GM19023 (cell line): ENCODE results near the gene MCM3AP.
A peak's percentile ranks its signal among the peaks of the same experiment; 100 is the strongest.

Experiments used
- ATAC-seq: cut with Tn5 transposase; IDR thresholded peaks from one replicate; pipeline ENCODE4 v1.9.1; 2021; ENCODE audit warnings: mild to moderate bottlenecking, moderate library complexity; ENCODE audit not compliant: unreplicated experiment

MCM3AP gene

DNA sequence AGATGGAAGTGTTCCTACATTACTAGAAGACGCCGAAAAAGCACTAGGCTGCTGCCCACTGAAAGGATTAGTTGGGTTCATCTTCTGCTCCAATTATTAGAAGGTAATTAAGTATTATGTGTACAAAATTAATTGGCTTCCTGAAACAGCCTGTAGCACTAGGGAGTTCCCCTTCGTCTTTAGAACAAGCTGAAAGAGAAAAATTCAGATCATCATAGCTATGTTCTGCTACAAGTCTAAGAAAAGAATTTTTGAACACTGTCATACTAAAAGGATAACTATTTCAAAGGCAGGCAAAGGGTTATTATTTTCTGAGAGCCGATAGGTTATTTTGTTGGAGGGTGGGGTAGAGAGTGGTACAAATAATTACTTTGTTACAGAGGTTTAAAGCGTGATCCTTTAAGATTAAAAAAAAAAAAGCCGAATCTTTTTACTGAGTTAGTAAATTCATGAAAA is at the start of gene MCM3AP:
Gene MCM3AP (minus strand): TSS at position 406 of the 456 bp plus-strand sequence. CDS start 325 bp downstream, at position 81.
- ATAC-seq: no peak

DNA sequence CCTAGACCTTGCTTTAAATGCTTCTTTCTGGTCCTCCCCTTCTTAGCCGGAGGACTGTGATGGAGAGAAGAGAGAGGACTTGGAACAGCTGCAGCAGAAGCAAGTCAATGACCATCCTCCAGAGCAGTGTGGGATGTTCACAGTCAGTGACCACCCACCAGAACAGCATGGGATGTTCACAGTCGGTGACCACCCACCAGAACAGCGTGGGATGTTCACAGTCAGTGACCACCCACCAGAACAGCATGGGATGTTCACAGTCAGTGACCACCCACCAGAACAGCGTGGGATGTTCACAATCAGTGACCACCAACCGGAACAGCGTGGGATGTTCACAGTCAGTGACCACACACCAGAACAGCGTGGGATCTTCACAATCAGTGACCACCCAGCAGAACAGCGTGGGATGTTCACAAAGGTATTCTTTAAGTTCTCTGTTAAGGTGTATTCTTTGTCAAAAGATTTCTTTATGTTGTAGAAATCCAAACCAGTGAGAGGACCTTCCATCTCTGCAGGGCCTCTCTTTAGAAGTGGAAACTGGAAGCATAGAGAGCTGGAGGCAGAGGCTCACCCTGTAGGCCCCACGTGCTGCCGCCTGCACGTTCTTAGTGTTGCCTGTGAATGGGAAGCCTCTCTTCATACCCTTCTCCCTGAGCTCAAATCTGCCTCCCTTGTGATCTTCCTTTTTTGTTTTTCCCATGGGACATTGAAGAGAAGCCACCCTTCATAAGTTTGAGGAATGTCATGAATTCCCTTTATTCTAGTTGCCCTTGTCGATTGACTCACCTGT is 49.1 kb upstream of the MCM3AP start:
- no peak for ATAC-seq

DNA sequence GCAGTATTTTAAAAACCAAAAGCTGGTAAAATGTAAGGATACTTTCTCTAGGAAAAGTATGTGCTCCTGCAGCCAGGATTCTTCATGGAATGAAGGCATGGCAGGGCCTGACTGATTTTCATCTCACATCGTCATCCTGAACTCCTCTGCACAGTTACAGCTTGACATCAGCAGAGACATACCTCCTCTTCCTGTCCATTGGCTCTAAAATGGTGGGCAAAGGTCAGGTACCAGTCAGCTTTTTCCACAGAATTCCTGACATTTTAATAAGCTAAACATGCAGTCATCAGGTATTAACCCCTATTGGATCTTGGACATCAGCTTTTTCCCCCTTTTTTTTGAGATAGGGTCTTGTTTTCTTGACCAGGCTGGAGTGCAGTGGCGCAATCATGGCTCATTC is 44.4 kb upstream of the MCM3AP start:
- ATAC-seq: no peak

DNA sequence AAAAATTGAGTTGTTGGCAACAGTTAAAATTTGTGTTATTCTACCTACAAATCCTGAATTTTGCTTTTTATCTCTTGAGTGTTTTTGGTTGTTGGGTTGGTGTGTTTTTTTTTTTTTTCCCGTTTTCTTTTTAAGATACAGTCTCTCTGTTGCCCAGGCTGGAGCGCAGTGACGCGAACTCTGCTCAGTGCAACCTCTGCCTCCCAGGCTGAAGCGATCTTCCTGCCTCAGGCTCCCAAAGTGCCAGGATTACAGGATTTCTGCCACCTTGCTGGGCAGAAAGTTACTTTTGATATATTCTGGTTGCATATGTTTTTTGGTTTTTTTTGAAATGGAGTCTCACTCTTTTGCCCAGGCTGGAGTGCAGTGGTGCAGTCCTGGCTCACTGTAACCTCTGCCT is 42.7 kb upstream of the MCM3AP start:
- ATAC-seq: no peak

DNA sequence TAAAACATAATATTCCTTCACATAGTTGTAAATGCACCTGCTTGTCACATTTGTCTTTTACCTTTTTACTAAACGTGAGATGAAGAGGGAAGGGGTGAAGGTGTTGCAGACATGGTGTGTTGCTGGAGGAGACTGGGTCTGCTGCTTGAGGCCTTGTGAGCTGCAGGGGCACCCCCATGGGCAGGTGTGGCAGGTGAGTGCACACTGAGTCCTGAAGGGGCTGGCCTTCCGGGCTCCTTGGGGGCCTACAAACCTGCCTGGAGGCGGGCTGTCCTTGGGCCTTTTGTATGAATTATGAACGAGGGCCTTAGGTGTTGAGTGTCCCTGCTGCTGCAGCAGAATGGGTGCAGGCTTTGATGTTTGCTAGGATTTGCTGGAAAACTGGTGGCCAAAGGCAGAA is 42.3 kb upstream of the MCM3AP start:
- ATAC-seq: no peak

DNA sequence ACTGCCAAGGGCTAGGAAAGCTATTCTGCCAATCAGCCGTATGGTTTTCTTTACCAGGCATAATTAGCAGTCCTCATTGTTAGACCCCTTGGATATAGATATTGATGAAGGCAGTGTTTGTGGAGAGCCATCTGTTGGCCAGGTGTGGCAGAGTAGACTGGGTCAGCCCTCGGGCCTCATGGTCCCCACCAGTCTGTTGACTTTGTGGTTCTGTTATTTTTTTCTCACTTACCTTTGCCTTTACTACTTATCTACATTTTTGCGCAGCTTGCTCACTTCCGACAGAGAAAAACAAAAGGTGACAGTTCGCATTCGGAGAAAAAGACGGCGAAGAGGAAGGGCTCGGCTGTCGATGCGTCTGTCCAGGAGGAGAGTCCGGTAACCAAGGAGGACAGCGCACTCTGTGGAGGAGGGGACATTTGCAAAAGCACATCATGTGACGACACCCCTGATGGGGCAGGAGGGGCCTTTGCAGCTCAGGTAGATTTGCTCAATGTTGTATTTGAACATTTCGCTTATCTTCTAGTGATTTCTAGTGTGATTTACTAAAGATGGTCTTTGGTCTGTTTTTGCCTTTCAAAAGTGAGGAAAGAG is 40.8 kb upstream of the MCM3AP start:
- no peak for ATAC-seq

DNA sequence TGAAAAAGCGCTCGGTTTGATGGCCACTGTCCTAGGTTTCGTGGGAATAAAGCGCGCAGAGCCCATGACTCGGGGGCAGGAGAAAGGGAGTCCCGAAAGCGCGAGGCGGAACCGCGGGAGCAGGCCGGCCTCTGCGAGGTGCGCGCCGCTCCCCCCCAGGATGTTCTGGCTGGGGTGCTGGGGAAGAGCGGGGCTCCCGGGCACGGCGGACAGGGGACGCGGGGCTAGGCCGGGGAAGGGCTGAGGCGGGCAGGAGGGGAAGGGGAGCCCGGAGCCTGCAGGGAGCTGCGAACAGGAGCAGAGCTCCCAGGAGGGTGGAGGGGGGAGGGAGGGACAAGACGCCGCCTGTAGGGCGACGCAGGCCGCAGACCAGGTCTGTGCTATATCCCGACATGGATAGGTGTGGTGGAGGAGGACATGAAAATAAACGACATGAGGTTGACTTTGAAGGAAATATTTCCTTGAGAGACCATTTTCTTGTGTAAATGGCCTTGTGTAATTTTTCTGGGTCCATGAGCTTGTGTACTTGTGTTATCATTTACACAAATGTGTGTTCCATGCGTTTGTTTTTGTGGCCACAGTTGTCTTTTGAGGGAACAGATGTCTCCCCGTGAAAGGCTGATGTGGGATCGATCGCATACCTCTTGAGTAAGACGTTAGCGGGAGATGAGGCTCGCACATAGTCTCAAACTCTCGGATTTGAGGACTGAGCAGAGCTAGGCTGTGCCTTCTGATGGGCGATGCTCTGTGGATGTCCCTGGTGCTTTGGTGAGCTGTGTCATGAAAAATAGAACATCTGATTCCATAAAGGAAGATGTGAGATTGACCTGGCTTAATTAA is 39.9 kb upstream of the MCM3AP start:
- ATAC-seq: no peak

DNA sequence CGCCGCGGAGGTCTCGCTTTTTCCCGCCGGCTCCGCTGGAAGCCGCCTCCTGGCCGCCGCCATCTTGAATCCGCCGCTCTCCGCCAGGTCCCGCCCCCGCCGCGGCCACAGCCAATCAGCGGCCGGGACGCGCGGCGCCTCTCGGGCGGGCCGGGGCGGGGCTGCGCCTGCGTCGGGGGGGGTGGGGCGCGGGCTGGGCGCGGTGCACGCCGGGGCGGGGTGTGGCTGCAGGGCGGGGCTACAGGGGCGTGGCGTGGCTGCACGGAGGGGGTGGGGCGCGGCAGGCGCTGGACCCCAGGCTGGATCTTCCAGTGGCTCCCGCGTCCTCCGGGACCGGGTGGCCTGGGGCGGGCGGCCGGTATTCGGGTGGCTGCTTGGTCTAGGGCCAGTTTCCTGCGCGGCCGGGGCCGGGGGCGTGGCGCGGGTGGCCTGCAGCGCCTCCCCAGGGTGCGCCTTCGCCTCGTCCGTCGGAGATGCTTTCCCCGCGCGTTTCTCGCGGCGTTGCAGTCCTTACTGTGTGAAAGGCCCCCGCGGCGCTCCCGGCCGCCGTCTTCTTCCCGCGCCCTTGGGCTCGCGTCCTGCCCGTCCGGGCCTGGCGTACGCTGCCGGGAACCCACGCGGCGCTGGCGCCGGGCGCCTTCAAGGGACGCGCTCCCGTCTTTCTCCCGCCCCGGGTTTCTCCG is 39.1 kb upstream of the MCM3AP start:
- peak; percentile 68 for ATAC-seq

DNA sequence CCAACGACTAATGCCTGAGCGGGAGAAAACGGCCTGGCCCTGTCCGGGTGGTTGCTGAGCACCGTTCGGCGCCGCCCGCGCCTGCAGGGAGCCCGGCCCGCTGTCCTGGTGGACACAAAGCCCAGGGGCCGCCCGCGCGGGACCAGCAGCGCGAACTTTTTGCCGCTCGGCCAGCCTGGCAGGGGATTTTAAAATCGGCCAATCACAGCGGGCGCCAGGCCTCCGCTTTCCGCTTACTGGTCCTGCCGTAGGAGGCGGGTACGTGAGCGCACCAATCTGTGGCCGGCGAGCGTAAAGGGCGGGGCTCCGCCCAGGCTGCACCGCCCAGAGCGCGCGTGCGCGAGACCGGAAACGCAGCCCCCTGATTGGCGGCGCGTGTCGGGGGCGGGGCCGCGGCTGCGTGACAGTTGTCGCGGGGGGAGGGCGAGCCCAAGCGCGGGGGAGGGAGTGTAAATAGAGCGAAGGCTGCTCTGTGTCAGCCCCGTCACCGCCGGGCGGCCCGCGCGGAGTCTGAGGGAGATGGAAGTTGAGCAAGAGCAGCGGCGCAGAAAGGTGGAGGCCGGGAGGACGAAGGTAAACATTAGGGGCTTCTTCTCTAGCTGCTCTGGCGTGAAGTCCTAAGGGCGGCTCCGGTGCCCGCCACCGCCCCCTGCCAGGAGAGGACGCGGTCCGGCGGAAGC is 38.4 kb upstream of the MCM3AP start, which contains the start of the genes C21orf58 and PCNT:
Gene C21orf58 (minus strand): TSS at position 161 of the 680 bp plus-strand sequence. CDS start 1,132 bp downstream, outside the sequence.
Gene PCNT (plus strand): TSS at position 447 of the 680 bp plus-strand sequence. CDS start 73 bp downstream, at position 520.
- ATAC-seq: peak; percentile 71

DNA sequence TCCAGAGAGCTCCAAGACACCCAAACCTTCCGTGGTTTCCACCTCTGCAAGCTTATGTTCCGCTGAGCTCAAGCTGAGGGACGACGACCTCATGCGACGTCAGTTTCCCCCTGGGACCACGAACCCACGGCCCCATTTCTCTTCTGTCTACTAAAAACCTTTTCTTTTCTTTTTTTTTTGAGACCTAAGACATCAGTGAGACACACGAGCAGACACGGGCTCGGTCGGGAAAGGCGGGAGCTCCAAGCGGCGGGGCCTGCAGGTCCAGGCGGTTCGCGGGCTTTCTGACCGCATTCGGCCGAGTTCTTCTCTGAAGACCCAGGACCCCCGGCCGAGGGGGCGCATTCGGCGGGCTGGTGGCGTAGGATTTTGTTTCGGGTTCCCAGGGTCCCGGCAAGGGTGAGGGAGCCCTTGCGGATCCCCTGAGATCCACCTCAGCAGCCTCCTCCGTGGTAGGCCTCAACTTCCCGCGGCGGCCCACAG is 37.9 kb upstream of the MCM3AP start:
- ATAC-seq: peak; percentile 2

DNA sequence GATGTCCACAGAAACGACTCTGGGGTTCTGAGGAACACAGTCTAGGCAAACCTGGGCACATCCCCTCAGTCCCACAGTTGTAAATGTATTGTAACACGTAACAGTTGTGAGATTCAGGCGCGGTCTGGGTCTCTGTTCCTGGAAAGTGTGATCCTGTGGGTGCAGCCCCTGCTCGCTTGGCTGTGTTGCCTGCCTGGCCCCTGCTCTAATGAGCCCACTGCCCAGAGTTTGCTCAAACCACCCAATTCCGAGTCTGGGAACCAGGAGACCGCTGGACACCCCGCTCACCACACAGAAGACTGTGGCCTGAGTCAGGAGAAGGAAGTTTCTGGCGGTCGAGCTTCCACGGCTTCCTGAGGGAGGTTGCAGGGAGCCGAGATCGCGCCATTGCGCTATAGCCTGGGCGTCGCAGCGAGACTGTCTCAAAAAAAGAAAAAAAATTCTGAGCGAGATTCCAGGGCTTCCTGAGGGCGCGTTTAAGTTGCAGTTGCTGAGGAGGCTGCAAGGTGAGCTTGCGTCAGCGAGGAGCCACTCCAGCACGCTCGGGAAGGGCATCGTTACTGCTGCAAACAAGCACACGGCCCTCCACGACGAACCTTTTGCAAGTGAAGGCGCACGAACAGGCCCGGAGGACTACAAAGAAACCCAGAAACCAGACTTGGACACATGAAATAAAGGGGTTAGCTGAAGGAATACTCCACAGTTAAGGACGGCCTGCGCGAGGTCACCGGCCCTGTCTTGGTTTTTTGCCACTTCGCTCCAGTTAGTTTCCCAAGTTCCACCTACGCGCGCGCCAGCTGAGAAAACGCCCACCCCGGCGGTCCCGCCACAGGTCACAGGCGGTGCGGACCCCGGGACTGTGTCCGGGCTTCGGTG is 37.2 kb upstream of the MCM3AP start:
- no peak for ATAC-seq

DNA sequence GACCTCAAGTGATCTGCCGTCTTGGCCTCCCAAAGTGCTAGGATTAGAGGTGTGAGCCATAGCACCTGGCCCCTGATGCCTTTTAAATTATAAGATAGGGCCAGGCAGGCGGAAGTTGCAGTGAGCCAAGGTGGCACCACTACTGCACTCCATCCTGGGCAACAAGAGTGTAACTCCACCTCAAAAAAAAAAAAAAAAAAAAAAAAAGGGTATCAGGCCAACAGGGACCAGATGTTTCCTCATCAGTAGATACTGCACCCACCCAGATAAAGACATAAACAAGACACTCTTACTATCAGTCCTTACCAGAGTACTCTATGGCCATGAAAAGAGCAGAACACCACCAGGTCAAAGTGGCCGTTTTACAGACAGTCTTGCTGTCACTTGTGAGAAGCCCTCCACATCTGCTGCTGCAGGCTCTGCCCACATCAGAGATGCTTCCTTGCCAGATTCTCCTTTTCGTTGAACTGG is 35.0 kb upstream of the MCM3AP start:
- ATAC-seq: no peak

DNA sequence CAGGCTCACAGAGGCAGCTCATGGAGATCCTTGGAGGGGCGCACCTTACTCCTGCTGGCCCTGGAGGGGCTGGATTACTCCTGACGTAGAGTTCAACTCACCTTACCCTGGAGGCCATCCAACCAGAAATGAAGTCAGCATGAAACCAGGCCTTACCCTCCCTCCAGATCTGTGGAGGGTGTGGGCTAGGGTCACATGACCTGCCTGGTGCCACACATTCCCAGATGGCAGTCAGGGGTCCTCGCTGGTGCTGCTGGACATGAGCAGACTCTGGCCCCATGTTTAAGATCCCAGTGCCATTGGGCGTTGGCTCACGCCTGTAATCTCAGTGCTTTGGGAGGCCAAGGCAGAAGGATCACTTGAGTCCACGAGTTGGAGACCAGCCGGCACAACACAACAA is 33.8 kb upstream of the MCM3AP start:
- no peak for ATAC-seq

DNA sequence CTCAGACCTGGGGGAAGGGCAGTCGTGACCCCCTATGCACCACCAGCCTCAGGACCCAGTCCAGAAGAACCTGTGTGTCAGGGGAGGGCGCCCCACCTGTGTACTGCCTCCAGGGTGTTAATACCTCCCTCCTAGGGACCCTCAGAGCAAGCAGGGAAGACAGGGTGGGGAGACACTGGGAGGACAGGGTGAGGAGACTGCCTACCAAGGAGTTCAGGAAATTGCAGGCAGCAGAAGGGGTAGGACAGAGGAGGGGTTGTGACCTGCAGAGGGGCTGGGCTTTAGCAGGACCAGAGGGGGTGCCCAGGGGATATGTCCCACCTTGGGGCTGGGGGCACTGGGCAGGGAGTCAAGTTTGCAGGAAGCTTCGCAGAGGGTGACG is 33.0 kb upstream of the MCM3AP start:
- no peak for ATAC-seq

DNA sequence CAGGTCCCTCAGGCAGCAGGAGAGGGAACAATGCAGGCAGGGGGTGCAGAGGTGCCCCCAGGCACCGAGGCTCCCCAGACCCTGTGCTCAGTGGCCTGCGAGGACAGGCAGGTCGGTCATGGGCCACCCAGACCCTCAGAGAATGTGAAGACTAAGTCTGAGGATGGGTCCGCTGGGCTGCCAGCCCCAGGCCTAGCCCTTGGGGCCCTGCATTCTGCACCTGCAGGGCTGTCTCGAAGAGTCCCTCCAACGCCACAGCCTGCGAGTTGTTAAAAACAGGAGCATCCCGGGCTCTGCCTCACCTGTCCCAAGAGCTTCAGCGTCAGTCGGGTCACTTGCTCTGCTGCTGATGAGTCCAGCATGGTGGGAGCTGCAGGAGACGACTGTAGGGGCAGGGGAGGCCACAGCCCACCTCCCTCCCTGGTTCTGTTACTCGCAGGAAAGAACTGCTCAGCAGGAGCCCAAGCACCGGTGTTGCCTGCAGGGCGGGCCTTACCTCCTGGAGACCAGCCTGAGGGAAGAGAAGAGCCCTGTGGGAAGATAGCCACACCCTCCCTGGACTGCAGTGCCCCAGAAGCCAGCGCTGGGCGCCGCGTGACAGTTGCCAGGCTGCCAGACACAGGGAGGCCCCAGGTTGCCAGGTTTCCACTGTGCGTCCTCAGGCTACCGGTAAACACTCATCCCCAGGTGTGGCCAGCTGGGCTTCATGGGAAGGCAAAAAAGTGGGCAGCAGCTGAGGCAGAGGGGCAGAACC is 32.5 kb upstream of the MCM3AP start:
- ATAC-seq: no peak

DNA sequence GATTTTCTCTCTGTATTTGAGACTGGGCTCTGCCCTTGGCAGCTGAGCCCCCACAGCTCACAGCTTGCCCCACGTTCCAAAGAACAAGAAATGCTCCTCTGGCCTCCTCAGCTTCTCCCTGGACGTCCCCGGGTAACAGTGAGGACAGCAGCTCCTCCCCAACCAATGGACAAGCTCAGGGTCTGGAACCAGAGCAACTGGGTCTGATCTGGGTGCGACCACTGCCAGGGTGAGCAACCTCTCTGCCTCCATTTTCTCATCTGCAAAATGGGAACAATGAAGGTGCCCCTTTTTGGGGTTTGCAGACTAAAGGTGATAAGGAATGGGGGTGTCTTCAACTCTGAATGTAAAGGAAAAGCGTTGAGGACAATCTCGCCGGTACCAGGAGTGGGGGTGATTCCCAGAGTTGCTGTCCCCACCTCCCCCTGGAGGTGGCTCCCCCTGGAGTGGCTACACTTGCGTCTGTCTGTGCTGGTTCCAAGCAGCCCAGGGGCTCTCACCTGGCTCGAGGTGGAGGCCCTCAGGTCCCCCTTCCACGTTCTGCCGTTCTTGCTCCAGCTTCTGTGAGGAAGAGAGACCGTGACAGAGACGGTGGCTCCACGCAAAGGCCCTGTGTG is 31.4 kb upstream of the MCM3AP start:
- ATAC-seq: no peak

DNA sequence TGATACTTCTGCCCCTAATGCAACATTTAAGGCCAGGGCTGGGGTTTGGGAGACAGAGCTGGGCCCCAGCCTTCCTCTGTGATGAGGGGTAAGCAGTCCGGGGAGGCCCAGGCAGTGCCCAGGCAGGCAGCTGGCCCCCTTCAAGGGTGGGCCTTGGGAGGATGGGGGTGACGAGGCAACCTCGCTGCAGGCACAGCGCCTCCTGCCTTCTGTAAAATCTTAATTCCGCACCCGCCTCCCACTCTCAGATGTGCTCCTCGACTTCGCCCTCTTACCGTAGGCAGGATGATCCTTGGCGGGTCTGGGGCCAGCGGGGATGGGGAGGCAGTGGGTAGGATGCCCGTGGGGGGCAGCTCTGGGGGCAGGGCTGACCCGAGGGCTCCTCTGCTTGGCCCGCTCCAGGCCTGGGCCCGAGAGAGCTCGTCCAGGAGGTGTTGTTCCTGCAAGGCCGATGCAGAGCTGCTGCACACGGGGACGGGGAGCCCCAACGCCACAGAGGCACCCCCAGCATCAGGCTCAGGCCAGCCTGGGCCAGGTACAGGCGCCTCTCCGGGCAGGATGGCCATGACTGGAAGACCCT is 29.1 kb upstream of the MCM3AP start:
- no peak for ATAC-seq
